Tibial nerve (tissue), 4 donors: ENCODE results near the gene PRKAR1B. TPM values are rescaled to one million over a fixed set of nuclear protein-coding genes. Genes with fewer than 3 reads are reported as not detected.

Experiments
- DNase-seq, 2 donors: peaks; one replicate each; pipeline ENCODE4 v3.0.0-alpha.2; 2019; ENCODE audit warnings: low spot score in 2 of 2
- H3K27ac ChIP-seq, 4 donors: fragments of 200-600 bp; sonication (generic) in 3 of 4; one replicate each; pipeline ENCODE4 v1.5.1; 2017 to 2019; ENCODE audit warnings: mild to moderate bottlenecking in 1 of 4
- H3K27me3 ChIP-seq, 2 donors: fragments of 200-600 bp; sonication (generic) in 1 of 2; one replicate each; pipeline versions ENCODE4 v1.5.1 to v1.6.0; 2017 to 2019
- H3K36me3 ChIP-seq, 3 donors: fragments of 200-600 bp; sonication (generic); one replicate each; pipeline ENCODE4 v1.5.1; 2018 to 2019
- H3K4me1 ChIP-seq, 4 donors: fragments of 200-600 bp; sonication (generic) in 3 of 4; one replicate each; pipeline ENCODE4 v1.5.1; 2017 to 2019
- H3K4me3 ChIP-seq, 4 donors: fragments of 200-600 bp; sonication (generic) in 3 of 4; one replicate each; pipeline ENCODE4 v1.5.1; 2017 to 2019; ENCODE audit warnings: mild to moderate bottlenecking in 1 of 4, moderate library complexity in 1 of 4
- H3K9me3 ChIP-seq, 4 donors: fragments of 200-600 bp; sonication (generic) in 3 of 4; one replicate each; pipeline ENCODE4 v1.5.1; 2017 to 2019
- EP300 ChIP-seq, 2 donors: sonication (generic); formaldehyde crosslinking; IDR thresholded peaks; one replicate each; pipeline ENCODE4 v1.6.1; 2017; ENCODE audit warnings: antibody characterized with exemption in 2 of 2, mild to moderate bottlenecking in 1 of 2
- POLR2A ChIP-seq, 2 donors: fragments of 450-650 bp; IDR thresholded peaks; one replicate each; pipeline ENCODE4 v1.6.1; 2017; ENCODE audit warnings: antibody characterized with exemption in 2 of 2, mild to moderate bottlenecking in 2 of 2, moderate library complexity in 2 of 2
- WGBS, 2 donors: methylation state at CpG; one replicate each; pipeline ENCODE4 v1.1.5; 2018; 5-methylcytosine and 5-hydroxymethylcytosine counted together
- total RNA-seq, 4 donors: library from RNA; depleted of rRNA; stranded (reverse); fragments of >200 nt; gene quantifications; one replicate each; pipeline ENCODE4 v1.1.0, GENCODE V29; 2016
- TF ChIP-seq, protein P1 (sequence below), 5 experiments: fragments of 200-600 bp in 3 of 5; fragments of 450-650 bp in 2 of 5; sonication (generic) in 3 of 5; IDR thresholded peaks; one replicate each; pipeline ENCODE4 v1.5.1; 2016 to 2019; ENCODE audit warnings: antibody characterized with exemption in 5 of 5, mild to moderate bottlenecking in 3 of 5, moderate library complexity in 2 of 5

Gene PRKAR1B
- total RNA-seq, 4 donors from 2014 or later, result 2.7 to 12.3 (median 4.8) TPM

DNA sequence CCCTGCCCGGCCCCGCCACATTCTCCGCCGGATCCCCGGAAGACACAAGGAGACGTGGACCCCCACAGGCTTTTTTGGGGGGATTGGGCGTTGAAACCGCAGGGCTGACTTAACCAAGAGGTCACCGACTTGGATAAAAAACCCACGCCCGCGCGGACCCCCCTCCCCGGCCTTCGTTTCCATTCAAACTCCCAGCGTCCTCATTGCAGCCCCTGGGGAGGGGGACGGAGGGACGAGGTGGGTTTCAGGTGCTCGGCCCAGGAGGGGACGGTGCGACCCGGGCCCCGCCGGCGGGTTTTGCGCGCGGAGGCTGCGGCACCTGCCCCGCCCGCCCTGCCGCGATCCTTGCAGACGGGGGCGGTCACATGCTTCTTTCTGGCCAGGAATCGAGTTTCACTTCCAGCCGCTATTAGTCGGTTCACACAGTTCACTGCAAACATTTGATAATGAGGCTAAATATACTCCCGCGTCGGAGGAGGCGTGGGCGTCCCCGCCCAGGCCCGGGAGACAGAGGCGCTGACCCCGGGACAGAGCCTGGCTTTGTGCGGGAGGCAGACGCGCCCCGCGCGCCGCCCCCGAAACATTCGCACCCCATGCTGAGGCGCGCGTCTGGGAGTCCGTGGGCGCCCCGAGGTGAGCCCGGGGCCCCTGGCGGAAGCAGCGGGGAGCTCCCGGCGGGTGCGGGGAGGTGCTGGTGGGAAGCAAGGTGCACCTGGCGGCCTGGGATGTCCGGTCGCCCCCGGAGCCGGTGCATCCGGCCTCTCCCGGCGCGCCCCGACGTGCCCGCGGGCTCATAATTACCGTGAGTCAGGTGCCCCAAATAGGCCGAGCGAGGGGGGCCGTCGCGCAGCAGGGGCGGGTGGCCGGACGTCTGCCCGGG, 204.8 kb downstream of the PRKAR1B start:
- Histone ChIP-seq H3K27me3 (peaks cover 0 to 27% of the 10 kb centered on the region in 2 donors), H3K4me1 (peaks cover 3 to 42% (median 25%) of the 10 kb centered on the region in 4 donors), H3K4me3 (peak overlapping the region; percentile 21 to 55 (median 46)), H3K27ac (peak overlapping the region in 2 of 4 donors; percentile 32 to 88), H3K9me3 (peaks cover 0 to 4% (median 0%) of the 10 kb centered on the region in 4 donors), H3K36me3 (no peaks in the 10 kb centered on the region)
- TF ChIP-seq EP300 (IDR thresholded peaks at IDR 0.05), result peak in 1 of 2 donors; percentile 14
- TF ChIP-seq POLR2A (IDR thresholded peaks at IDR 0.05), result no peak
- TF ChIP-seq, protein P1, sequence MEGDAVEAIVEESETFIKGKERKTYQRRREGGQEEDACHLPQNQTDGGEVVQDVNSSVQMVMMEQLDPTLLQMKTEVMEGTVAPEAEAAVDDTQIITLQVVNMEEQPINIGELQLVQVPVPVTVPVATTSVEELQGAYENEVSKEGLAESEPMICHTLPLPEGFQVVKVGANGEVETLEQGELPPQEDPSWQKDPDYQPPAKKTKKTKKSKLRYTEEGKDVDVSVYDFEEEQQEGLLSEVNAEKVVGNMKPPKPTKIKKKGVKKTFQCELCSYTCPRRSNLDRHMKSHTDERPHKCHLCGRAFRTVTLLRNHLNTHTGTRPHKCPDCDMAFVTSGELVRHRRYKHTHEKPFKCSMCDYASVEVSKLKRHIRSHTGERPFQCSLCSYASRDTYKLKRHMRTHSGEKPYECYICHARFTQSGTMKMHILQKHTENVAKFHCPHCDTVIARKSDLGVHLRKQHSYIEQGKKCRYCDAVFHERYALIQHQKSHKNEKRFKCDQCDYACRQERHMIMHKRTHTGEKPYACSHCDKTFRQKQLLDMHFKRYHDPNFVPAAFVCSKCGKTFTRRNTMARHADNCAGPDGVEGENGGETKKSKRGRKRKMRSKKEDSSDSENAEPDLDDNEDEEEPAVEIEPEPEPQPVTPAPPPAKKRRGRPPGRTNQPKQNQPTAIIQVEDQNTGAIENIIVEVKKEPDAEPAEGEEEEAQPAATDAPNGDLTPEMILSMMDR (IDR thresholded peaks at IDR 0.05), result no peak
- 0 to 1% methylated on average over 11 to 74 of the region's 91 CpGs for WGBS, 2 donors
- DNase-seq, result peak in 1 of 2 donors; percentile 33

GRCh38 chr7:521221-522070, 205.6 kb downstream of the PRKAR1B start:
- no peak for DNase-seq
- H3K27ac ChIP-seq, result peak overlapping the region in 2 of 4 donors; percentile 32 to 88
- TF ChIP-seq POLR2A (IDR thresholded peaks at IDR 0.05), result no peak
- no peak for TF ChIP-seq EP300 (IDR thresholded peaks at IDR 0.05)
- TF ChIP-seq, protein P1 (IDR thresholded peaks at IDR 0.05), result no peak
- peaks cover 0 to 27% of the 10 kb centered on the region in 2 donors for H3K27me3 ChIP-seq
- peak overlapping the region; percentile 21 to 55 (median 46) for H3K4me3 ChIP-seq
- no peaks in the 10 kb centered on the region for H3K36me3 ChIP-seq
- WGBS, 2 donors, result 16 to 20% methylated on average over 58 to 61 of the region's 72 CpGs
- peaks cover 3 to 46% (median 28%) of the 10 kb centered on the region in 4 donors for H3K4me1 ChIP-seq
- H3K9me3 ChIP-seq, result no peaks in the 10 kb centered on the region

- Histone ChIP-seq H3K27ac (peak overlapping the region; percentile 22 to 88 (median 73)), H3K9me3 (no peaks in the 10 kb centered on the region), H3K27me3 (peaks cover 0 to 27% of the 10 kb centered on the region in 2 donors), H3K4me3 (peak overlapping the region; percentile 42 to 57 (median 49)), H3K36me3 (no peaks in the 10 kb centered on the region), H3K4me1 (peaks cover 3 to 54% (median 34%) of the 10 kb centered on the region in 4 donors)
- DNase-seq, result no peak
- 19 to 32% methylated on average over 47 to 53 of the region's 63 CpGs for WGBS, 2 donors
- no peak for TF ChIP-seq EP300 (IDR thresholded peaks at IDR 0.05)
- no peak for TF ChIP-seq POLR2A (IDR thresholded peaks at IDR 0.05)
- TF ChIP-seq, protein P1 (IDR thresholded peaks at IDR 0.05), result no peak
Observed at GRCh38 chr7:520503-521161, 206.4 kb downstream of the PRKAR1B start.

DNA sequence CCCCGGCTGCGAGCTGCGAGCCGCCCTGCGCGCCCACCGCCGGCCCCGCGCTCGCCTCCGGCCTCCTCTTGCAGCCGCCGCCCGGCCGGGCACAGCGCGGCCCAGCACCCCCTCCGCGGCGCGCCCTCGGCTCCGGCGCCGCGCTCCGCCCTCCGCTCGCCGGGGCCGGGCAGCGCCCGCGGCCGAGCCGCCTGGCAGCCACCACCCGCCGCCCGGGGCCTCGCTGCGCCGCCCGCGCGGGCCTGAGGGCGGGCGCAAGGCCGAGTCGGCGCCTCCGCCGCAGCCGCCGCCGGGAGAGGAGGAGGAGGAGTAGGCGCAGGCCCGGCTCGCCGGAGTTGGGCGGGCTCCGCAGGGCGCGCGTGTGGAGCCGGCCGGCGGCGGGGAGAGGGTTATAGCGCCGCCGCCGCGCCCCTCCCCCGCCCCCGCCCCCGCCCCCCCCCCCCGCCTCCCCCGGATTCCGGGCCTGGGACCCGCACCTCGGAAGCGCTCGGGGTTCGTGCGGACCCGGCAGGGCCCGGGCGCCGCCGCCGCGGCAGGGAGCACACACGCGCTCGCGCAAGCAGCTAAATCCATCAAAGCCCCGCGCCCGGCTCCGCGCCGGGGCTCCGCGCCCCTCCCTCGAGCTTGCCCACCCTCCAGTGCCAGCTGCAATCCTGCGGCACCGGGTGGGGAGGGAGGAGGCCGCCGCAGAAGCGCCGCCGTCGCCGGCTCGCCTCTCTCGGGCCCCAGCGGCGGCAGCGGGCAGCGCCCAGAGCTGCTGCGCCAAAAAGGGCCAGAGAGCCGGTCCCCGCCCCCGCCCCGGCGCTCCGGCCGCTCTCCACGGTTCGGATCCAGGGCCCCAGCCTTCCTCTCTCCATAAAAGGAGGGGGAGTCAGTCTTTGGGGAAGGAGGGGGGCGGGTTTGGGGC, 207.3 kb downstream of the PRKAR1B start, which contains the start of gene PDGFA:
TSS of gene PDGFA (minus strand) at position 363 of the 907 bp plus-strand sequence. CDS start 845 bp downstream, outside the sequence.
- H3K4me1 ChIP-seq, result peaks cover 3 to 63% (median 43%) of the 10 kb centered on the region in 4 donors
- H3K27ac ChIP-seq, result peak within 1 kb of the TSS; percentile 65 to 91 (median 79)
- H3K27me3 ChIP-seq, result peaks cover 0 to 27% of the 10 kb centered on the region in 2 donors
- WGBS, 2 donors, result 0% methylated on average over 18 to 39 of the region's 132 CpGs
- H3K9me3 ChIP-seq, result no peaks in the 10 kb centered on the region
- no peak for DNase-seq
- TF ChIP-seq POLR2A (IDR thresholded peaks at IDR 0.05) (no peak), EP300 (IDR thresholded peaks at IDR 0.05) (peak in 1 of 2 donors; percentile 7)
- TF ChIP-seq, protein P1 (IDR thresholded peaks at IDR 0.05), result peak in 4 of 5 experiments; percentile 5 to 64 (median 44)
- H3K4me3 ChIP-seq, result peak within 1 kb of the TSS; percentile 52 to 92 (median 58)
- no peaks in the 10 kb centered on the region for H3K36me3 ChIP-seq
